ENCODE results near the gene ATF3.
A peak's percentile ranks its signal among the peaks of the same experiment; 100 is the strongest.

The ATF3 gene

GRCh38 chr1:212669102-212669501, 60.5 kb downstream of the ATF3 start:
- Mint-ChIP-seq H3K27ac (peak overlapping the region; percentile 99), H3K4me3 (no peak overlapping the region), H3K27me3 (no peaks in the 10 kb centered on the region), H3K4me1 (ENCODE audit: low read depth) (peaks cover 87% of the 10 kb centered on the region), H3K36me3 (ENCODE audit: low read depth) (no peaks in the 10 kb centered on the region), H3K9me3 (no peaks in the 10 kb centered on the region)
- intact Hi-C loops (cut with micrococcal nuclease): loop anchor here (5.0 kb wide), 1 partner anchor 48 kb away; no protein-coding TSS in a partner anchor

GRCh38 chr1:212669600-212669999, 61.0 kb downstream of the ATF3 start:
- H3K4me3 Mint-ChIP-seq: no peak overlapping the region
- no peaks in the 10 kb centered on the region for H3K36me3 Mint-ChIP-seq (ENCODE audit: low read depth)
- peak overlapping the region; percentile 99 for H3K27ac Mint-ChIP-seq
- peaks cover 84% of the 10 kb centered on the region for H3K4me1 Mint-ChIP-seq (ENCODE audit: low read depth)
- no peaks in the 10 kb centered on the region for H3K9me3 Mint-ChIP-seq
- intact Hi-C loops (cut with micrococcal nuclease): loop anchor here (5.0 kb wide), 1 partner anchor 48 kb away; no protein-coding TSS in a partner anchor
- H3K27me3 Mint-ChIP-seq: no peaks in the 10 kb centered on the region

GRCh38 chr1:212670301-212670700, 61.7 kb downstream of the ATF3 start:
- no peaks in the 10 kb centered on the region for H3K9me3 Mint-ChIP-seq
- peaks cover 82% of the 10 kb centered on the region for H3K4me1 Mint-ChIP-seq (ENCODE audit: low read depth)
- H3K27me3 Mint-ChIP-seq: no peaks in the 10 kb centered on the region
- no peak overlapping the region for H3K4me3 Mint-ChIP-seq
- intact Hi-C loops (cut with micrococcal nuclease): no loop called here
- H3K36me3 Mint-ChIP-seq (ENCODE audit: low read depth): no peaks in the 10 kb centered on the region
- peak overlapping the region; percentile 99 for H3K27ac Mint-ChIP-seq

Data from dendritic cell treated with granulocyte-macrophage colony-stimulating factor and Interleukin-4, amounts not matched to agents 40 ng/mL and 50 ng/mL, for 4 days (primary cell).